Calu3 (cell line): ENCODE results near the gene DHRS2. TPM values are rescaled to one million over a fixed set of nuclear protein-coding genes. Genes with fewer than 3 reads are reported as not detected.
"Not testable (repeated sequence)": the region's sequence is repeated elsewhere in the genome, so short reads cannot be mapped to it uniquely, and the experiment has no call there.

ENCODE experiments used
- BruUV-seq: library from RNA; stranded (reverse); fragments of 400-500 nt; replicated peaks from 2 replicates; lab custom pipeline; 2021; lab: Mats Ljungman, UMichigan
- CTCF ChIA-PET: fragments of 300-600 bp; sonication (Branson Sonifier 250); formaldehyde crosslinking; loops from one replicate; lab custom pipeline; 2022; ENCODE audit warnings: antibody characterized with exemption; lab: Charles Lee
- DNase-seq: peaks from one replicate; pipeline ENCODE4 v3.0.0; 2022
- H3K27ac Mint-ChIP-seq: one replicate; pipeline ENCODE4 v1.8.0; 2022; ENCODE audit warnings: mixed read lengths; ENCODE audit not compliant: unreplicated experiment
- H3K27me3 Mint-ChIP-seq: one replicate; pipeline ENCODE4 v1.8.0; 2022; ENCODE audit warnings: mixed read lengths; ENCODE audit not compliant: unreplicated experiment
- H3K36me3 Mint-ChIP-seq: one replicate; pipeline ENCODE4 v1.8.0; 2022; ENCODE audit warnings: mild to moderate bottlenecking, moderate library complexity, mixed read lengths; ENCODE audit not compliant: insufficient read depth, unreplicated experiment
- H3K4me1 Mint-ChIP-seq: one replicate; pipeline ENCODE4 v1.8.0; 2022; ENCODE audit warnings: mild to moderate bottlenecking, low read depth, mixed read lengths; ENCODE audit not compliant: unreplicated experiment
- H3K4me3 Mint-ChIP-seq: one replicate; pipeline ENCODE4 v1.8.0; 2022; ENCODE audit warnings: mild to moderate bottlenecking, low read depth, moderate library complexity, mixed read lengths; ENCODE audit not compliant: unreplicated experiment
- H3K9me3 Mint-ChIP-seq: one replicate; pipeline ENCODE4 v1.8.0; 2022; ENCODE audit warnings: low read depth, mixed read lengths; ENCODE audit not compliant: unreplicated experiment
- intact Hi-C: fragments of 100-400 bp; cut with micrococcal nuclease; formaldehyde crosslinking; loops from one replicate; pipeline ENCODE4 v1.10.0; 2022; ENCODE audit not compliant: unreplicated experiment
- total RNA-seq: library from RNA; stranded (reverse); gene quantifications from 2 replicates; pipeline ENCODE4 v1.2.3, GENCODE V29; 2022
- TF ChIP-seq, protein P1 (sequence below): fragments of 200-600 bp; IDR thresholded peaks from one replicate; pipeline ENCODE4 v1.8.0; 2022; ENCODE audit warnings: antibody characterized with exemption; ENCODE audit not compliant: unreplicated experiment

DHRS2 gene
- total RNA-seq, 1 experiment from 2014 or later: 1.8 TPM

DNA sequence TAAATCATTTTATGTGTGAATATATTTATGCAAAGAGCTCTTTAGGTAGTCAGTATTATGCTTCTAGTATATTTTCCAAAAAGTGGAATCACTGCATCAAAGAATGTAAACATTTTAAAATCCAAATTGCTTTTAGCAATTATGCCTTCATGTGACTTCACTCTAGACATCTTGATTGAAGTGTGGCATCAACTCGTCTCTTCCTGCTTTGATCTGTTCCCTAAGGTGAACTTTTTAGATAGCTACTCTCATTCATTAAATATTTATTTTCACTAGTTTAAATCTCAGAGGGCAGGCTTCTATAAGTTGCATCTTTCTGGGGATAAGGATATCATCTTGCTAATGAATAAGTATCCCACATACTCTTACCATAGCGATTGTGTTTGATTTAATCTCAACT is 39.2 kb downstream of the DHRS2 start:
- Mint-ChIP-seq H3K4me3 (no peak overlapping the region), H3K4me1 (no peaks in the 10 kb centered on the region), H3K27me3 (peaks cover 24% of the 10 kb centered on the region), H3K9me3 (no peaks in the 10 kb centered on the region), H3K27ac (no peak overlapping the region), H3K36me3 (no peaks in the 10 kb centered on the region)
- DNase-seq: no peak
- intact Hi-C loops: no loop called here
- TF ChIP-seq, protein P1, sequence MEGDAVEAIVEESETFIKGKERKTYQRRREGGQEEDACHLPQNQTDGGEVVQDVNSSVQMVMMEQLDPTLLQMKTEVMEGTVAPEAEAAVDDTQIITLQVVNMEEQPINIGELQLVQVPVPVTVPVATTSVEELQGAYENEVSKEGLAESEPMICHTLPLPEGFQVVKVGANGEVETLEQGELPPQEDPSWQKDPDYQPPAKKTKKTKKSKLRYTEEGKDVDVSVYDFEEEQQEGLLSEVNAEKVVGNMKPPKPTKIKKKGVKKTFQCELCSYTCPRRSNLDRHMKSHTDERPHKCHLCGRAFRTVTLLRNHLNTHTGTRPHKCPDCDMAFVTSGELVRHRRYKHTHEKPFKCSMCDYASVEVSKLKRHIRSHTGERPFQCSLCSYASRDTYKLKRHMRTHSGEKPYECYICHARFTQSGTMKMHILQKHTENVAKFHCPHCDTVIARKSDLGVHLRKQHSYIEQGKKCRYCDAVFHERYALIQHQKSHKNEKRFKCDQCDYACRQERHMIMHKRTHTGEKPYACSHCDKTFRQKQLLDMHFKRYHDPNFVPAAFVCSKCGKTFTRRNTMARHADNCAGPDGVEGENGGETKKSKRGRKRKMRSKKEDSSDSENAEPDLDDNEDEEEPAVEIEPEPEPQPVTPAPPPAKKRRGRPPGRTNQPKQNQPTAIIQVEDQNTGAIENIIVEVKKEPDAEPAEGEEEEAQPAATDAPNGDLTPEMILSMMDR: no peak
- CTCF ChIA-PET: interaction anchor here (1.1 kb wide), 1 partner anchor 16 kb away, joined by 3 read pairs; no protein-coding TSS in a partner anchor
- no TSS peak for BruUV-seq

DNA sequence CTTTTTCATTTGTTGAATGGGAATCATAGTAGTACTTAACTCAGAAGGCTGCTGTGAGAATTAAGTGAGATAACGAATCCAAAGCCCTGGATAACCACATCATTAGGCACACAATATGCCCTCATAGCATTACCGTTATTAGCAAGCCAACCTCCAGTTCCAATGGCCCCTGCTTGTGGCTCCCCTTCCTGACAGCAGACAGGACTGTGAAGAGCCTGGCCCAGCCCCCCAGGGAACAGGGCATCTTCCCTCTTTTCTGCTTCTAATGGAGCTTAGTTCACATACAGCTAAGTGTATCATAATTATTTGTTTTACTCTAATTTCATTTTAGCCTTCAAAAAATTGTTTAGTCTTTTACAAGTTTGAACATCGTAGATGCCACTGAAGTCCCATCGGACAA is 39.7 kb downstream of the DHRS2 start:
- H3K36me3 Mint-ChIP-seq: no peaks in the 10 kb centered on the region
- H3K4me3 Mint-ChIP-seq: no peak overlapping the region
- no peaks in the 10 kb centered on the region for H3K9me3 Mint-ChIP-seq
- CTCF ChIA-PET: interaction anchor here (1.1 kb wide), 1 partner anchor 15 kb away, joined by 3 read pairs; no protein-coding TSS in a partner anchor
- no TSS peak for BruUV-seq
- intact Hi-C loops: no loop called here
- H3K4me1 Mint-ChIP-seq: no peaks in the 10 kb centered on the region
- TF ChIP-seq, protein P1: no peak
- H3K27me3 Mint-ChIP-seq: peaks cover 19% of the 10 kb centered on the region
- no peak for DNase-seq
- H3K27ac Mint-ChIP-seq: no peak overlapping the region

DNA sequence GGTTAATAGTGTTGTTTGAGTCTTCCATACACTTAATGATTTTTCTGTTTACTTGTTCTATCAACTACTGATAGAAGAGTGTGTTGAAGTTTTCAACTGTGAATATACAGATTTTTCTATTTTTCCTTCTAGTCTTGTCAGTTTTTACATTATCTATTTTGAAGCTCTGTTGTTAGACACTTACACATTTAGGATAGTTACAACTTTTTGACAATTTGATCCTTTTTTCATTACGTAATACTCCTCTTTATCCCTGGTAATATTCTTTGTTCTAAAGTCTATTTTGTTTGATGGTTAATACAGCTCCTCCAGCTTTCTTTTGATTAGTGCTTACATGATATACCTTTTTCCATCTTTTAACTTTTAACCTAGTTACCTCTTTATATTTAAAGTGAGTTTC is 45.2 kb downstream of the DHRS2 start:
- TF ChIP-seq, protein P1: no peak
- Mint-ChIP-seq H3K9me3 (no peaks in the 10 kb centered on the region), H3K27ac (no peak overlapping the region), H3K4me1 (no peaks in the 10 kb centered on the region), H3K36me3 (no peaks in the 10 kb centered on the region), H3K27me3 (peaks cover 14% of the 10 kb centered on the region), H3K4me3 (no peak overlapping the region)
- no TSS peak for BruUV-seq
- no peak for DNase-seq
- intact Hi-C loops: no loop called here
- CTCF ChIA-PET: no interaction called here

DNA sequence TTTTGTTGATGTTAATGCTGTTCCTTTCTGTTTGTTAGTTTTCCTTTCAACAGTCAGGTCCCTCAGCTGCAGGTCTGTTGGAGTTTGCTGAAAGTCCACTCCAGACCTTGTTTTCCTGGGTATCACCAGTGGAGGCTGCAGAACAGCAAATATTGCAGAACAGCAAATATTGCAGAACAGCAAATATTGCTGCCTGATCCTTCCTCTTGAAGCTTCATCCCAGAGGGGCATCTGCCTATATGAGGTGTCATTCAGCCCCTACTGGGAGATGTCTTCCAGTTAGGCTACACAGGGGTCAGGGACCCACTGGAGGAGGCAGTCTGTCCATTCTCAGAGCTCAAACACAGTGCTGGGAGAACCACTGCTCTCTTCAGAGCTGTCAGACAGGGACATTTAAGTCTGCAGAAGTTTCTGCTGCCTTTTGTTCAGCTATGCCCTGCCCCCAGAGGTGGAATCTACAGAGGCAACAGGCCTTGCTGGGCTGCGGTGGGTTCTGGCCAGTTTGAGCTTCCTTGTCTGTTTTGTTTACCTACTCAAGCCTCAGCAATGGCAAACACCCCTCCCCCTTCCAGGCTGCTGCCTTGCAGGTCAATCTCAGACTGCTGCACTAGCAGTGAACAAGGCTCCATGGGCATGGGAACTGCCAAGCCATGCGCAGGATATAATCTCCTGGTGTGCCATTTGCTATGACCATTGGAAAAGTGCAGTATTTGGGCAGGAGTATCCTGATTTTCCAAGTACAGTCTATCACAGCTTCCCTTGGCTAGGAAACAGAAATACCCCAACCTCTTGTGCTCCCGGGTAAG is 53.7 kb downstream of the DHRS2 start:
- H3K9me3 Mint-ChIP-seq, H3K27me3 Mint-ChIP-seq, intact Hi-C loops, H3K4me1 Mint-ChIP-seq, H3K27ac Mint-ChIP-seq, H3K36me3 Mint-ChIP-seq, DNase-seq, BruUV-seq, H3K4me3 Mint-ChIP-seq: not testable (repeated sequence)
- CTCF ChIA-PET: interaction anchor here (1.5 kb wide), 1 partner anchor 14 kb away, joined by 3 read pairs; no protein-coding TSS in a partner anchor

DNA sequence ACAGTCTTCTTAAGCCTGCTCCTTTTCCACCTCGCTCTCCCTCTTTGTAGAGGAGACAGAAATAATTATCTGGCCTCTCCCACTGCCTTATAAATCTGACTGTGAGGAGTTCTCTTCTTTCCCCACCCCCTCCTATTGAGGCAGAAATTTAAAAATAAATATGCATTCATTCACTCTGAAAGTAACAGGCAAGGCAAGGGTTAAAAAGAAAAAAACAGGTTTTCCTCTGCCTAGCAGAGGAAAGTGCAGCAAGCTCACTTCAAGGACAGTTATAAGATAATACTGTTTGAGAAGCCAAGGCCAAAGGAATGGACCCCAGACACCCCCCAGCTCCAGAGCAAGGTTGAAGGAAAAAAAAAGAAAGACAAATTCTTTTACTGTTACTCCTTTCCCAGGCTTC is 56.3 kb downstream of the DHRS2 start:
- intact Hi-C loops: no loop called here
- DNase-seq: no peak
- H3K4me1 Mint-ChIP-seq: no peaks in the 10 kb centered on the region
- H3K4me3 Mint-ChIP-seq: no peak overlapping the region
- no peaks in the 10 kb centered on the region for H3K27me3 Mint-ChIP-seq
- H3K27ac Mint-ChIP-seq: no peak overlapping the region
- CTCF ChIA-PET: no interaction called here
- TF ChIP-seq, protein P1: no peak
- peaks cover 3% of the 10 kb centered on the region for H3K9me3 Mint-ChIP-seq
- BruUV-seq: no TSS peak
- no peaks in the 10 kb centered on the region for H3K36me3 Mint-ChIP-seq
